HG03469 (cell line): ENCODE results near the gene FGF12.
A peak's percentile ranks its signal among the peaks of the same experiment; 100 is the strongest.

Experiments used
- ATAC-seq: cut with Tn5 transposase; IDR thresholded peaks from one replicate; pipeline ENCODE4 v1.9.1; 2021; ENCODE audit warnings: mild to moderate bottlenecking, moderate library complexity, moderate number of reproducible peaks; ENCODE audit not compliant: unreplicated experiment

The FGF12 gene

GRCh38 chr3:192687488-192688152, 39.7 kb downstream of the FGF12 start:
- ATAC-seq: no peak

- no peak for ATAC-seq
Measured at GRCh38 chr3:192685801-192686200, 41.5 kb downstream of the FGF12 start.

- no peak for ATAC-seq
Measured at GRCh38 chr3:192684151-192684550, 43.2 kb downstream of the FGF12 start.

- ATAC-seq: peak; percentile 72
Measured at GRCh38 chr3:192675958-192676649, 51.2 kb downstream of the FGF12 start.

- ATAC-seq: no peak
Measured at GRCh38 chr3:192655628-192656027, 71.7 kb downstream of the FGF12 start.

GRCh38 chr3:192655040-192655439, 72.3 kb downstream of the FGF12 start:
- ATAC-seq: no peak

- no peak for ATAC-seq
Measured at GRCh38 chr3:192653862-192654261, 73.5 kb downstream of the FGF12 start.

- ATAC-seq: no peak
Measured at GRCh38 chr3:192652727-192653126, 74.6 kb downstream of the FGF12 start.

GRCh38 chr3:192651836-192652512, 75.4 kb downstream of the FGF12 start:
- no peak for ATAC-seq

- no peak for ATAC-seq
Measured at GRCh38 chr3:192645437-192645836, 81.9 kb downstream of the FGF12 start.

- ATAC-seq: no peak
Measured at GRCh38 chr3:192642651-192643050, 84.7 kb downstream of the FGF12 start.

- no peak for ATAC-seq
Measured at GRCh38 chr3:192641919-192642318, 85.4 kb downstream of the FGF12 start.

- ATAC-seq: no peak
Measured at GRCh38 chr3:192639987-192640386, 87.4 kb downstream of the FGF12 start.

GRCh38 chr3:192637803-192638202, 89.5 kb downstream of the FGF12 start:
- no peak for ATAC-seq

GRCh38 chr3:192636517-192637444, 90.6 kb downstream of the FGF12 start:
- ATAC-seq: no peak

GRCh38 chr3:192629429-192629828, 97.9 kb downstream of the FGF12 start:
- ATAC-seq: no peak

GRCh38 chr3:192621909-192622308, 105.4 kb downstream of the FGF12 start:
- no peak for ATAC-seq

- no peak for ATAC-seq
Measured at GRCh38 chr3:192620275-192620674, 107.1 kb downstream of the FGF12 start.

- no peak for ATAC-seq
Measured at GRCh38 chr3:192611411-192611810, 115.9 kb downstream of the FGF12 start.

GRCh38 chr3:192608726-192609600, 118.4 kb downstream of the FGF12 start:
- ATAC-seq: no peak
